B cell (primary cell): Measurements from ENCODE around the gene ACSM6. TPM values are rescaled to one million over a fixed set of nuclear protein-coding genes. Genes with fewer than 3 reads are reported as not detected.

Source experiments
- ATAC-seq: fragments of 200-7000 bp; cut with Tn5 transposase; one replicate; pipeline ENCODE4 v1.10.0; 2021; ENCODE audit warnings: low read depth, mild to moderate bottlenecking, moderate number of reproducible peaks, moderate library complexity
- CTCF ChIA-PET: fragments of 350-600 bp; sonication (Branson Sonifier 250); formaldehyde crosslinking; loops from one replicate; lab custom pipeline; 2021; ENCODE audit warnings: antibody characterized with exemption, inconsistent platforms; lab: Charles Lee
- POLR2A ChIA-PET: fragments of 350-600 bp; sonication (Branson Sonifier 250); formaldehyde crosslinking; loops from one replicate; lab custom pipeline; 2021; ENCODE audit warnings: antibody characterized with exemption; lab: Charles Lee
- DNase-seq: peaks from one replicate; pipeline ENCODE4 v3.0.0; 2013
- H2AFZ ChIP-seq: 2 replicates; pipeline ENCODE4 v1.6.1; 2012; ENCODE audit warnings: mild to moderate bottlenecking, low read depth, low read length; ENCODE audit not compliant: insufficient read depth, poor library complexity, severe bottlenecking
- H3K27ac ChIP-seq, 2 donors: 1 replicate in 1 of 2; 2 replicates in 1 of 2; pipeline ENCODE4 v1.5.1; 2012 to 2013; ENCODE audit warnings: low read length in 2 of 2, mild to moderate bottlenecking in 2 of 2, moderate library complexity in 1 of 2
- H3K27me3 ChIP-seq, 4 experiments: fragments of 200-600 bp in 1 of 4; sonication (generic) in 1 of 4; replicated peaks in 1 of 4; 1 replicate in 2 of 4; 2 replicates in 2 of 4; pipeline versions ENCODE4 v1.6.1 to v1.7.0; 2013 to 2016; ENCODE audit warnings: low read length in 3 of 4, mild to moderate bottlenecking in 2 of 4, mixed read lengths in 1 of 4, moderate library complexity in 1 of 4; ENCODE audit not compliant: insufficient read depth in 4 of 4, control insufficient read depth in 3 of 4; ENCODE audit errors: control extremely low read depth in 1 of 4
- H3K36me3 ChIP-seq, 2 experiments: replicated peaks in 1 of 2; 1 replicate in 1 of 2; 2 replicates in 1 of 2; pipeline versions ENCODE4 v1.6.1 to v1.7.1; 2013; ENCODE audit warnings: low read length in 1 of 2; ENCODE audit not compliant: insufficient read depth in 2 of 2, control insufficient read depth in 1 of 2; ENCODE audit errors: control extremely low read depth in 1 of 2, extremely low read depth in 1 of 2
- H3K4me1 ChIP-seq, 2 donors: fragments of 200-600 bp in 1 of 2; sonication (generic) in 1 of 2; 1 replicate in 1 of 2; 2 replicates in 1 of 2; pipeline versions ENCODE4 v1.5.1 to v1.6.1; 2013 to 2017; ENCODE audit warnings: low read length in 2 of 2; ENCODE audit not compliant: control insufficient read depth in 2 of 2, insufficient read depth in 2 of 2
- H3K4me2 ChIP-seq: replicated peaks from 2 replicates; pipeline ENCODE3; 2012; ENCODE audit warnings: mild to moderate bottlenecking, low read depth, low read length; ENCODE audit not compliant: poor library complexity, severe bottlenecking
- H3K4me3 ChIP-seq, 5 experiments: fragments of 200-600 bp in 1 of 5; sonication (generic) in 1 of 5; 1 replicate in 3 of 5; 2 replicates in 2 of 5; pipeline versions ENCODE4 v1.5.1 to v1.7.0; 2011 to 2016; ENCODE audit warnings: low read length in 4 of 5, mild to moderate bottlenecking in 4 of 5, low read depth in 2 of 5, control low read depth in 1 of 5, moderate library complexity in 1 of 5; ENCODE audit not compliant: insufficient read depth in 1 of 5; ENCODE audit errors: control extremely low read depth in 1 of 5, extremely low read depth in 1 of 5
- H3K79me2 ChIP-seq: fragments of 200-600 bp; sonication (generic); one replicate; pipeline ENCODE4 v1.6.0; 2016; ENCODE audit warnings: low read length; ENCODE audit not compliant: control insufficient read depth, insufficient read depth
- H3K9ac ChIP-seq: fragments of 200-600 bp; sonication (generic); 2 replicates; pipeline ENCODE4 v1.6.1; 2017; ENCODE audit warnings: mild to moderate bottlenecking, low read length, moderate library complexity
- H3K9me3 ChIP-seq, 3 donors: one replicate each; pipeline versions ENCODE4 v1.6.1 to v1.7.1; 2013; ENCODE audit warnings: low read length in 2 of 3; ENCODE audit not compliant: control insufficient read depth in 2 of 3, insufficient read depth in 1 of 3; ENCODE audit errors: control extremely low read depth in 1 of 3
- H4K20me1 ChIP-seq: 2 replicates; pipeline ENCODE4 v1.6.0; 2012; ENCODE audit warnings: mild to moderate bottlenecking, low read length; ENCODE audit not compliant: insufficient read depth, control insufficient read depth, poor library complexity, severe bottlenecking
- H3K27ac Mint-ChIP-seq: one replicate; pipeline ENCODE4 v1.8.0; 2021; ENCODE audit warnings: mixed read lengths
- H3K27me3 Mint-ChIP-seq: one replicate; pipeline ENCODE4 v1.8.0; 2021; ENCODE audit warnings: mixed read lengths
- H3K4me1 Mint-ChIP-seq: one replicate; pipeline ENCODE4 v1.8.0; 2021; ENCODE audit warnings: mixed read lengths
- H3K4me3 Mint-ChIP-seq: one replicate; pipeline ENCODE4 v1.8.0; 2021; ENCODE audit warnings: mixed read lengths
- H3K9me3 Mint-ChIP-seq: one replicate; pipeline ENCODE4 v1.8.0; 2022; ENCODE audit warnings: mixed read lengths; ENCODE audit not compliant: insufficient read depth
- EZH2 ChIP-seq: IDR thresholded peaks from 2 replicates; pipeline ENCODE4 v1.6.1; 2012; ENCODE audit warnings: borderline replicate concordance, low read depth, mild to moderate bottlenecking, moderate library complexity, low read length; ENCODE audit not compliant: insufficient read depth, poor library complexity, severe bottlenecking
- WGBS: methylation state at CpG from one replicate; pipeline ENCODE4 v1.1.5; 2013; ENCODE audit warnings: missing lambda C conversion rate; ENCODE audit not compliant: insufficient coverage; 5-methylcytosine and 5-hydroxymethylcytosine counted together
- intact Hi-C: fragments of 100-400 bp; cut with micrococcal nuclease; formaldehyde crosslinking; loops from one replicate; pipeline ENCODE4 v1.10.0; 2022
- polyA plus RNA-seq: library from polyadenylated mRNA; depleted of rRNA; stranded (reverse); fragments of >200 nt; gene quantifications from 2 replicates; pipeline ENCODE4 v1.2.3, GENCODE V29; 2012
- total RNA-seq, 2 donors: library from RNA; stranded (reverse); fragments of 120-200 nt in 1 of 2; gene quantifications; 1 replicate in 1 of 2; 2 replicates in 1 of 2; pipeline versions ENCODE4 v1.2.3 to v1.2.4, GENCODE V29; 2013 to 2022
- TF ChIP-seq, protein P1 (sequence below): fragments of 200-600 bp; IDR thresholded peaks from one replicate; pipeline ENCODE4 v1.8.0; 2022; ENCODE audit warnings: antibody characterized with exemption, mild to moderate bottlenecking

The ACSM6 gene
- total and polyA plus RNA-seq, 2 donors (not counting 1 experiment from before 2014, with no cell fraction given) = not detected

DNA sequence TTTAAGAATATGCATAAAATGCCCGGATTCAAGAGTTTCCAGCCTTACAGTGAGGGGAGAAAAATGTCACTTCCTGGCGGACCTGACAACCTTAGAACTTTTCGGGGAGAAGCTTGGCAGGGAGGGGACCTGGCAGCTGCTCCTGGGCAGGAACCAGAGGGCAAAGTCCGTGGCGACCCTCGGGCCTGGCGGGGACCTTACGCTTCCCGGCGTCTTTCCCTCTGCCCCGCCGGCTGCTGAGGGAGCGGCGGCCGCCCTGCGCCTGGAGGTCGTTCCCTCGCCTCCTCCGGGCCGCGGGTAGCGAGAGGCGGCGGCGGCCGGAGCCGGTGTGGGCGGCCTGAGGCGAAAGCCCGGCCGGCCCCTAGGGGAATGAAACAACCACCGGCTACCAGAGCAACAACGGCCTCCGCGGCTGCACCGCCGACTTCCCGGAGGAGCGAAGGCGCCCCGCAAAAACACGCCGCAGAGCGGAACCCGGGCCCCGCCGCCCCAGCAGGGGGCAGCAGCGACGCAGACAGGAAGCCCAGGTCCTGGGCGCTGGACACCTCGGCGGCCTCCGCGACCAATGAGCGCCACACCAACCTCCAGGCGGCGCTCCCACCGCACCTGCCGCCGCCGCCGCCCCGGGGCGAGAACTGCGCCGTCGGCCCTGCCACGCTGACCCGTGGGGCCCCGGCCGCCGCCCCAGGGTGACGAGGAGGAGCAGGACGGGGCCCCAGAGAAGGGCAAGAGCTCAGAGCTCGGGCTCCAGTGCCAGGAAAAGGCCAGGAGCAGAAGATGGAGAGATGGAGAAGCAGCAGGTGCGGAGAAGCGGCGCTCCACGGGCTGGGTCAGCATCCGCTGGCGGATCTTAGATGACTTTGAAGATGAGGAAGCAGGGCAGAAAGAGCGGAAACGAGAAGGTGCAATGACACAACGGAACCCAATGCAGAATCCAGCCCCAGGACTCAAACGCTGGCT lies 10.5 kb upstream of the ACSM6 start:
- H2AFZ ChIP-seq = peak overlapping the region; percentile 93

More for the DNA sequence above, 10.5 kb upstream of the ACSM6 start:
- peak overlapping the region; percentile 41 to 75 (median 55) for H3K4me3 ChIP-seq
- H3K27ac ChIP-seq = peak overlapping the region; percentile 25 to 79
- H4K20me1 ChIP-seq = no peaks in the 10 kb centered on the region
- peak overlapping the region; percentile 82 for H3K27ac Mint-ChIP-seq
- ATAC-seq (peak; percentile 97), DNase-seq (peak; percentile 89)
- H3K4me3 Mint-ChIP-seq = peak overlapping the region; percentile 87
- H3K9me3 ChIP-seq = no peaks in the 10 kb centered on the region
- no peaks in the 10 kb centered on the region for H3K9me3 Mint-ChIP-seq
- intact Hi-C loops = loop anchor here (1.0 to 5.0 kb wide), 4 partner anchors 53 to 180 kb away; no protein-coding TSS in a partner anchor
- peak overlapping the region; percentile 86 for H3K4me2 ChIP-seq
- 2% methylated on average over 83 of the region's 85 CpGs for WGBS
- H3K27me3 ChIP-seq = no peaks in the 10 kb centered on the region
- H3K36me3 ChIP-seq = no peaks in the 10 kb centered on the region
- H3K27me3 Mint-ChIP-seq = no peaks in the 10 kb centered on the region
- ChIA-PET POLR2A (no interaction called here), CTCF (interaction anchor here (1.0 to 3.7 kb wide), 4 partner anchors 57 to 181 kb away, joined by 3 to 27 read pairs (median 10); no protein-coding TSS in a partner anchor)
- peak overlapping the region; percentile 75 for H3K9ac ChIP-seq
- TF ChIP-seq, protein P1, sequence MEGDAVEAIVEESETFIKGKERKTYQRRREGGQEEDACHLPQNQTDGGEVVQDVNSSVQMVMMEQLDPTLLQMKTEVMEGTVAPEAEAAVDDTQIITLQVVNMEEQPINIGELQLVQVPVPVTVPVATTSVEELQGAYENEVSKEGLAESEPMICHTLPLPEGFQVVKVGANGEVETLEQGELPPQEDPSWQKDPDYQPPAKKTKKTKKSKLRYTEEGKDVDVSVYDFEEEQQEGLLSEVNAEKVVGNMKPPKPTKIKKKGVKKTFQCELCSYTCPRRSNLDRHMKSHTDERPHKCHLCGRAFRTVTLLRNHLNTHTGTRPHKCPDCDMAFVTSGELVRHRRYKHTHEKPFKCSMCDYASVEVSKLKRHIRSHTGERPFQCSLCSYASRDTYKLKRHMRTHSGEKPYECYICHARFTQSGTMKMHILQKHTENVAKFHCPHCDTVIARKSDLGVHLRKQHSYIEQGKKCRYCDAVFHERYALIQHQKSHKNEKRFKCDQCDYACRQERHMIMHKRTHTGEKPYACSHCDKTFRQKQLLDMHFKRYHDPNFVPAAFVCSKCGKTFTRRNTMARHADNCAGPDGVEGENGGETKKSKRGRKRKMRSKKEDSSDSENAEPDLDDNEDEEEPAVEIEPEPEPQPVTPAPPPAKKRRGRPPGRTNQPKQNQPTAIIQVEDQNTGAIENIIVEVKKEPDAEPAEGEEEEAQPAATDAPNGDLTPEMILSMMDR = peak; percentile 97
- no peak for TF ChIP-seq EZH2
- peaks cover 0 to 7% of the 10 kb centered on the region in 2 donors for H3K4me1 ChIP-seq
- H3K79me2 ChIP-seq = no peaks in the 10 kb centered on the region
- peaks cover 7% of the 10 kb centered on the region for H3K4me1 Mint-ChIP-seq
